ENCODE measurements around the gene SMCHD1. TPM values are rescaled to one million over a fixed set of nuclear protein-coding genes. Genes with fewer than 3 reads are reported as not detected.

Gene SMCHD1
- total and polyA plus RNA-seq, 2 experiments from 2014 or later, result 7.7 to 39.0 TPM

DNA sequence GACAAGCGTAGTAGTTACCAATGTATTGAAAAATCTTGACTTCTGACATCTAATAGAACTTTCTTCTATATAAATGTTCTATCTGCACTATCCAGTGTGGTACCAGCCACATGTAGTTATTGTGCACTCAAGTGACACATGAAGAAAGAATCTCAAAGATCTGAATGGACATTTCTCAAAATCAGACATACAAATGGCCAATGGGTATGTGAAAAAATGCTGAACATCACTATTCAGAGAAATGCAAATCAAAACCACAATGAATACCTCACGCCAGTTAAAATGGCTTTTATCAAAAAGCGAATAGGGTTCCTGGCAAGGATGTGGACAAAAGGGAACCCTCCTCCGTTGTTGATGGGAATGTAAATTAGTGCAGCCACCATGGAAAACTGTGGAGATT is 37.5 kb upstream of the SMCHD1 start (continued):
- TF ChIP-seq, protein P1, sequence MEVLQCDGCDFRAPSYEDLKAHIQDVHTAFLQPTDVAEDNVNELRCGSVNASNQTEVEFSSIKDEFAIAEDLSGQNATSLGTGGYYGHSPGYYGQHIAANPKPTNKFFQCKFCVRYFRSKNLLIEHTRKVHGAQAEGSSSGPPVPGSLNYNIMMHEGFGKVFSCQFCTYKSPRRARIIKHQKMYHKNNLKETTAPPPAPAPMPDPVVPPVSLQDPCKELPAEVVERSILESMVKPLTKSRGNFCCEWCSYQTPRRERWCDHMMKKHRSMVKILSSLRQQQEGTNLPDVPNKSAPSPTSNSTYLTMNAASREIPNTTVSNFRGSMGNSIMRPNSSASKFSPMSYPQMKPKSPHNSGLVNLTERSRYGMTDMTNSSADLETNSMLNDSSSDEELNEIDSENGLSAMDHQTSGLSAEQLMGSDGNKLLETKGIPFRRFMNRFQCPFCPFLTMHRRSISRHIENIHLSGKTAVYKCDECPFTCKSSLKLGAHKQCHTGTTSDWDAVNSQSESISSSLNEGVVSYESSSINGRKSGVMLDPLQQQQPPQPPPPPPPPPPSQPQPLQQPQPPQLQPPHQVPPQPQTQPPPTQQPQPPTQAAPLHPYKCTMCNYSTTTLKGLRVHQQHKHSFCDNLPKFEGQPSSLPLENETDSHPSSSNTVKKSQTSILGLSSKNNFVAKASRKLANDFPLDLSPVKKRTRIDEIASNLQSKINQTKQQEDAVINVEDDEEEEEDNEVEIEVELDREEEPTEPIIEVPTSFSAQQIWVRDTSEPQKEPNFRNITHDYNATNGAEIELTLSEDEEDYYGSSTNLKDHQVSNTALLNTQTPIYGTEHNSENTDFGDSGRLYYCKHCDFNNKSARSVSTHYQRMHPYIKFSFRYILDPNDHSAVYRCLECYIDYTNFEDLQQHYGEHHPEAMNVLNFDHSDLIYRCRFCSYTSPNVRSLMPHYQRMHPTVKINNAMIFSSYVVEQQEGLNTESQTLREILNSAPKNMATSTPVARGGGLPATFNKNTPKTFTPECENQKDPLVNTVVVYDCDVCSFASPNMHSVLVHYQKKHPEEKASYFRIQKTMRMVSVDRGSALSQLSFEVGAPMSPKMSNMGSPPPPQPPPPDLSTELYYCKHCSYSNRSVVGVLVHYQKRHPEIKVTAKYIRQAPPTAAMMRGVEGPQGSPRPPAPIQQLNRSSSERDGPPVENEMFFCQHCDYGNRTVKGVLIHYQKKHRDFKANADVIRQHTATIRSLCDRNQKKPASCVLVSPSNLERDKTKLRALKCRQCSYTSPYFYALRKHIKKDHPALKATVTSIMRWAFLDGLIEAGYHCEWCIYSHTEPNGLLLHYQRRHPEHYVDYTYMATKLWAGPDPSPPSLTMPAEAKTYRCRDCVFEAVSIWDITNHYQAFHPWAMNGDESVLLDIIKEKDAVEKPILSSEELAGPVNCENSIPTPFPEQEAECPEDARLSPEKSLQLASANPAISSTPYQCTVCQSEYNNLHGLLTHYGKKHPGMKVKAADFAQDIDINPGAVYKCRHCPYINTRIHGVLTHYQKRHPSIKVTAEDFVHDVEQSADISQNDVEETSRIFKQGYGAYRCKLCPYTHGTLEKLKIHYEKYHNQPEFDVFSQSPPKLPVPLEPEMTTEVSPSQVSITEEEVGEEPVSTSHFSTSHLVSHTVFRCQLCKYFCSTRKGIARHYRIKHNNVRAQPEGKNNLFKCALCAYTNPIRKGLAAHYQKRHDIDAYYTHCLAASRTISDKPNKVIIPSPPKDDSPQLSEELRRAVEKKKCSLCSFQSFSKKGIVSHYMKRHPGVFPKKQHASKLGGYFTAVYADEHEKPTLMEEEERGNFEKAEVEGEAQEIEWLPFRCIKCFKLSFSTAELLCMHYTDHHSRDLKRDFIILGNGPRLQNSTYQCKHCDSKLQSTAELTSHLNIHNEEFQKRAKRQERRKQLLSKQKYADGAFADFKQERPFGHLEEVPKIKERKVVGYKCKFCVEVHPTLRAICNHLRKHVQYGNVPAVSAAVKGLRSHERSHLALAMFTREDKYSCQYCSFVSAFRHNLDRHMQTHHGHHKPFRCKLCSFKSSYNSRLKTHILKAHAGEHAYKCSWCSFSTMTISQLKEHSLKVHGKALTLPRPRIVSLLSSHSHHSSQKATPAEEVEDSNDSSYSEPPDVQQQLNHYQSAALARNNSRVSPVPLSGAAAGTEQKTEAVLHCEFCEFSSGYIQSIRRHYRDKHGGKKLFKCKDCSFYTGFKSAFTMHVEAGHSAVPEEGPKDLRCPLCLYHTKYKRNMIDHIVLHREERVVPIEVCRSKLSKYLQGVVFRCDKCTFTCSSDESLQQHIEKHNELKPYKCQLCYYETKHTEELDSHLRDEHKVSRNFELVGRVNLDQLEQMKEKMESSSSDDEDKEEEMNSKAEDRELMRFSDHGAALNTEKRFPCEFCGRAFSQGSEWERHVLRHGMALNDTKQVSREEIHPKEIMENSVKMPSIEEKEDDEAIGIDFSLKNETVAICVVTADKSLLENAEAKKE (CRISPR knock-in tag; IDR thresholded peaks at IDR 0.05), result no peak
- TF ChIP-seq JUNB (IDR thresholded peaks at IDR 0.05; ENCODE audit: unreplicated experiment) (no peak), ZNF331 (CRISPR knock-in tag; IDR thresholded peaks at IDR 0.05; ENCODE audit: low read depth) (no peak), NANOG (IDR thresholded peaks at IDR 0.05; ENCODE audit: borderline replicate concordance) (no peak), POLR2AphosphoS5 (IDR thresholded peaks at IDR 0.05; ENCODE audit: low read depth) (no peak), CREB1 (CRISPR knock-in tag; IDR thresholded peaks at IDR 0.05; ENCODE audit: low read depth) (no peak)
- TF ChIP-seq, protein P2, sequence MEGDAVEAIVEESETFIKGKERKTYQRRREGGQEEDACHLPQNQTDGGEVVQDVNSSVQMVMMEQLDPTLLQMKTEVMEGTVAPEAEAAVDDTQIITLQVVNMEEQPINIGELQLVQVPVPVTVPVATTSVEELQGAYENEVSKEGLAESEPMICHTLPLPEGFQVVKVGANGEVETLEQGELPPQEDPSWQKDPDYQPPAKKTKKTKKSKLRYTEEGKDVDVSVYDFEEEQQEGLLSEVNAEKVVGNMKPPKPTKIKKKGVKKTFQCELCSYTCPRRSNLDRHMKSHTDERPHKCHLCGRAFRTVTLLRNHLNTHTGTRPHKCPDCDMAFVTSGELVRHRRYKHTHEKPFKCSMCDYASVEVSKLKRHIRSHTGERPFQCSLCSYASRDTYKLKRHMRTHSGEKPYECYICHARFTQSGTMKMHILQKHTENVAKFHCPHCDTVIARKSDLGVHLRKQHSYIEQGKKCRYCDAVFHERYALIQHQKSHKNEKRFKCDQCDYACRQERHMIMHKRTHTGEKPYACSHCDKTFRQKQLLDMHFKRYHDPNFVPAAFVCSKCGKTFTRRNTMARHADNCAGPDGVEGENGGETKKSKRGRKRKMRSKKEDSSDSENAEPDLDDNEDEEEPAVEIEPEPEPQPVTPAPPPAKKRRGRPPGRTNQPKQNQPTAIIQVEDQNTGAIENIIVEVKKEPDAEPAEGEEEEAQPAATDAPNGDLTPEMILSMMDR (conservative IDR thresholded peaks at IDR 0.05; ENCODE audit: low read depth in 2 of 2), result no peak

DNA sequence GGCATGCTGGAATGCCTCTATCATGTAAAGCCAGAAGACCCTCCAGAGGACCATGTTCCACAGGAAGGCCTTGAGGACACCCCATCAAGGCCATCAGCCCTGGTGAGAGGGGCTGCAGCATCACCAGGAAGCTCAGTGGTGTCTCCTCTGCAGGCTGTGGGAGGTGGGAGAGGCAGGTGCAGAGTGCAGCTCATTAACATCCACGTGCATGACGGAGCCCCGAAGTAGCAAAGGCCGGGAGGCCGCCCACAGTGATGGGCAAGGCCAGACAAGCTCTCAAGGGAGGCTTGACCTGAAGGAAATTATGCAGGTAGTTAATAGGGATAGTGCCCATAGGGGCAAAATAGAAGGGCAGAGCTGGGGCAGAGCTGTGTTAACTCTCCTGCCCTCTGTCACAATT is 30.3 kb upstream of the SMCHD1 start:
- H3K4me1 ChIP-seq (ENCODE audit: insufficient read depth), result no peaks in the 10 kb centered on the region
- Mint-ChIP-seq H3K27ac (no peak overlapping the region), H3K9me3 (no peaks in the 10 kb centered on the region; the same call in 2 of the 3 replicates), H3K4me1 (no peaks in the 10 kb centered on the region), H3K27me3 (ENCODE audit: insufficient read depth, low read depth, poor library complexity) (peaks cover 4% of the 10 kb centered on the region), H3K4me3 (no peak overlapping the region), H3K36me3 (ENCODE audit: low read depth) (no peaks in the 10 kb centered on the region)
- peaks cover 15% of the 10 kb centered on the region; the same call in 1 of the 2 replicates for H3K9me2 ChIP-seq (ENCODE audit: insufficient read depth)
- H4K20me1 ChIP-seq (replicated peaks; ENCODE audit: insufficient read depth), result no peaks in the 10 kb centered on the region
- no peaks in the 10 kb centered on the region for H3F3A ChIP-seq (replicated peaks; ENCODE audit: low read depth)
- DNase-seq (ENCODE audit: low spot score) (no peak), ATAC-seq (no peak; the same call in 2 of the 3 replicates)
- H3K79me2 ChIP-seq (replicated peaks; ENCODE audit: insufficient read depth), result no peaks in the 10 kb centered on the region
- no peak overlapping the region for H3K4me2 ChIP-seq
- H2AFZ ChIP-seq, result no peak overlapping the region
- no peaks in the 10 kb centered on the region for H3K36me3 ChIP-seq (ENCODE audit: insufficient read depth)
- no peaks in the 10 kb centered on the region for H3K27me3 ChIP-seq (ENCODE audit: insufficient read depth)
- no peak overlapping the region for H3K4me3 ChIP-seq
- H3K27ac ChIP-seq (ENCODE audit: low read depth), result no peak overlapping the region
- TF ChIP-seq JUNB (IDR thresholded peaks at IDR 0.05; ENCODE audit: unreplicated experiment) (no peak), EZH2phosphoT487 (IDR thresholded peaks at IDR 0.05; ENCODE audit: unreplicated experiment) (no peak), ZNF114 (CRISPR knock-in tag; IDR thresholded peaks at IDR 0.05) (no peak)
- TF ChIP-seq, protein P2 (conservative IDR thresholded peaks at IDR 0.05; ENCODE audit: low read depth in 2 of 2), result no peak
